Spleen (tissue), 7 donors: ENCODE measurements around the gene UBE2V1.

Experiments
- CTCF ChIP-seq, 11 experiments: fragments of 200-600 bp in 7 of 11; fragments of 450-650 bp in 4 of 11; sonication (generic) in 4 of 11; IDR thresholded peaks in 8 of 11; conservative IDR thresholded peaks in 3 of 11; 1 replicate in 7 of 11; 2 replicates in 4 of 11; pipeline versions ENCODE4 v1.4.0 to v1.8.0; 2016 to 2021; ENCODE audit warnings: antibody characterized with exemption in 11 of 11, inconsistent platforms in 4 of 11, mild to moderate bottlenecking in 1 of 11
- POLR2A ChIP-seq, 3 donors: fragments of 450-650 bp; IDR thresholded peaks; one replicate each; pipeline ENCODE4 v1.5.1; 2017; ENCODE audit warnings: antibody characterized with exemption in 3 of 3, mild to moderate bottlenecking in 1 of 3
- POLR2AphosphoS5 ChIP-seq, 3 donors: sonication (generic); formaldehyde crosslinking; IDR thresholded peaks; one replicate each; pipeline ENCODE4 v1.5.1; 2017; ENCODE audit warnings: antibody characterized with exemption in 3 of 3
- donor health status: DM: no; HTN: no; CAD: no; lungs with moderate emphysema.
- donor health status: DM: no; HTN: no; CAD: no.
- donor health status: DM: no; HTN: no; CAD: no.

GRCh38 chr20:50097843-50098242 is 15.1 kb downstream of the UBE2V1 start:
- TF ChIP-seq POLR2A (IDR thresholded peaks at IDR 0.05) (no peak), POLR2AphosphoS5 (IDR thresholded peaks at IDR 0.05) (no peak), CTCF (IDR thresholded peaks at IDR 0.05 in 8 of 11, conservative IDR thresholded peaks at IDR 0.05 in 3 of 11) (no peak)
